Neural progenitor cell (in vitro differentiated cells): ENCODE data around the gene GMDS. TPM values are rescaled to one million over a fixed set of nuclear protein-coding genes. Genes with fewer than 3 reads are reported as not detected.

Source experiments
- DNase-seq: peaks from one replicate; pipeline ENCODE4 v3.0.0-alpha.2; 2016; ENCODE audit warnings: low spot score
- H2AFZ ChIP-seq: fragments of 200-600 bp; sonication (generic); replicated peaks from 2 replicates; pipeline ENCODE4 v1.6.1; 2016; ENCODE audit warnings: antibody characterized with exemption
- H3F3A ChIP-seq: fragments of 200-600 bp; sonication (generic); 2 replicates; pipeline ENCODE4 v1.6.1; 2016; ENCODE audit warnings: antibody characterized with exemption, low read depth
- H3K27ac ChIP-seq: fragments of 200-600 bp; sonication (generic); 2 replicates; pipeline ENCODE4 v1.5.1; 2016; ENCODE audit warnings: mild to moderate bottlenecking
- H3K27me3 ChIP-seq: fragments of 200-600 bp; sonication (generic); 2 replicates; pipeline ENCODE4 v1.6.1; 2016; ENCODE audit warnings: mild to moderate bottlenecking, moderate library complexity
- H3K36me3 ChIP-seq: fragments of 200-600 bp; sonication (generic); 2 replicates; pipeline ENCODE4 v1.5.1; 2016
- H3K4me1 ChIP-seq: fragments of 200-600 bp; sonication (generic); 2 replicates; pipeline ENCODE4 v1.6.1; 2016; ENCODE audit warnings: mixed run types
- H3K4me2 ChIP-seq: fragments of 200-600 bp; sonication (generic); 2 replicates; pipeline ENCODE4 v1.6.1; 2016
- H3K4me3 ChIP-seq: fragments of 200-600 bp; sonication (generic); 2 replicates; pipeline ENCODE4 v1.5.1; 2016
- H3K79me2 ChIP-seq: fragments of 200-600 bp; sonication (generic); 2 replicates; pipeline ENCODE4 v1.6.1; 2016; ENCODE audit warnings: low read depth
- H3K9ac ChIP-seq: fragments of 200-600 bp; sonication (generic); 2 replicates; pipeline ENCODE4 v1.6.1; 2016
- H3K9me3 ChIP-seq: fragments of 200-600 bp; sonication (generic); 2 replicates; pipeline ENCODE4 v1.5.1; 2016; ENCODE audit warnings: low read depth
- H4K20me1 ChIP-seq: fragments of 200-600 bp; sonication (generic); 2 replicates; pipeline ENCODE4 v1.6.1; 2016; ENCODE audit warnings: low read depth
- H3K27ac Mint-ChIP-seq: 3 replicates; pipeline ENCODE4 v1.8.0; 2021; ENCODE audit warnings: mixed read lengths
- H3K27me3 Mint-ChIP-seq: 2 replicates; pipeline ENCODE4 v1.8.0; 2022; ENCODE audit warnings: low read depth, mild to moderate bottlenecking, inconsistent platforms, moderate library complexity, mixed read lengths; ENCODE audit not compliant: insufficient read depth
- H3K36me3 Mint-ChIP-seq: 3 replicates; pipeline ENCODE4 v1.8.0; 2021; ENCODE audit warnings: mixed read lengths
- H3K4me1 Mint-ChIP-seq: 3 replicates; pipeline ENCODE4 v1.8.0; 2021; ENCODE audit warnings: mixed read lengths
- H3K4me3 Mint-ChIP-seq: 3 replicates; pipeline ENCODE4 v1.8.0; 2021; ENCODE audit warnings: mild to moderate bottlenecking, moderate library complexity, mixed read lengths
- H3K9me3 Mint-ChIP-seq: 3 replicates; pipeline ENCODE4 v1.8.0; 2020; ENCODE audit warnings: mixed read lengths
- EZH2 ChIP-seq: fragments of 200-600 bp; sonication (generic); IDR thresholded peaks from 2 replicates; pipeline ENCODE4 v1.6.1; 2017; ENCODE audit warnings: antibody characterized with exemption, mild to moderate bottlenecking, moderate library complexity
- EZH2phosphoT487 ChIP-seq: fragments of 200-600 bp; sonication (generic); IDR thresholded peaks from 2 replicates; pipeline ENCODE4 v1.6.1; 2017; ENCODE audit warnings: antibody characterized with exemption
- total RNA-seq: library from RNA; depleted of rRNA; stranded (reverse); fragments of >200 nt; gene quantifications from 2 replicates; pipeline ENCODE4 v1.2.3, GENCODE V29; 2015; ENCODE audit warnings: low replicate concordance
- TF ChIP-seq, protein P1 (sequence below): fragments of 200-600 bp; sonication (generic); IDR thresholded peaks from 2 replicates; pipeline ENCODE4 v1.5.1; 2017; ENCODE audit warnings: antibody characterized with exemption, mild to moderate bottlenecking

The GMDS gene
- total RNA-seq, 1 donor from 2014 or later, result 22.6 TPM

DNA sequence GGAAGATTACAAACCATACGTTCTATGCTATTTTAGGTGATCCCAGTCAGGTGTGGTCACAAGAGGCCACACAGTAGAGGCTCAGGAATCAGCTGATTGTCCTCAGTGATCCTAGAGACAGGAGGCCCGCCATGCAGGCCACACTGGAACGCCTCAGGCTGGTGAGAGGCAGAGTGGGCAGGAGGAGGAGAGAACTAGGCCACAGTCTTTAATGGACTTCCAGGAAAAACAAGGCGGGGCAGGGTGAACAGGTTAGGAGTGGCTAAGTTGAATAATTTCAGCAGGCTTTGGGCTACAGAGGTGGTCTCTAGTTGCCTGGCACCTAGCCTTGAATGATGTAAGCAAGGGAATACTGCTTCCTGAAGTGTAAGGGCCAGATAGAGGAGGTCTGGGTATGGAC, 101.2 kb downstream of the GMDS start:
- H3K27me3 ChIP-seq, result no peaks in the 10 kb centered on the region
- no peak overlapping the region for H3K4me2 ChIP-seq
- Mint-ChIP-seq H3K27ac (no peak overlapping the region), H3K27me3 (no peaks in the 10 kb centered on the region), H3K4me3 (no peak overlapping the region), H3K36me3 (no peaks in the 10 kb centered on the region), H3K9me3 (no peaks in the 10 kb centered on the region), H3K4me1 (no peaks in the 10 kb centered on the region)
- no peak overlapping the region for H3K4me3 ChIP-seq
- H4K20me1 ChIP-seq, result no peaks in the 10 kb centered on the region
- H3K9me3 ChIP-seq, result no peaks in the 10 kb centered on the region
- H3K4me1 ChIP-seq, result no peaks in the 10 kb centered on the region
- TF ChIP-seq EZH2, result no peak
- TF ChIP-seq EZH2phosphoT487, result no peak
- TF ChIP-seq, protein P1, sequence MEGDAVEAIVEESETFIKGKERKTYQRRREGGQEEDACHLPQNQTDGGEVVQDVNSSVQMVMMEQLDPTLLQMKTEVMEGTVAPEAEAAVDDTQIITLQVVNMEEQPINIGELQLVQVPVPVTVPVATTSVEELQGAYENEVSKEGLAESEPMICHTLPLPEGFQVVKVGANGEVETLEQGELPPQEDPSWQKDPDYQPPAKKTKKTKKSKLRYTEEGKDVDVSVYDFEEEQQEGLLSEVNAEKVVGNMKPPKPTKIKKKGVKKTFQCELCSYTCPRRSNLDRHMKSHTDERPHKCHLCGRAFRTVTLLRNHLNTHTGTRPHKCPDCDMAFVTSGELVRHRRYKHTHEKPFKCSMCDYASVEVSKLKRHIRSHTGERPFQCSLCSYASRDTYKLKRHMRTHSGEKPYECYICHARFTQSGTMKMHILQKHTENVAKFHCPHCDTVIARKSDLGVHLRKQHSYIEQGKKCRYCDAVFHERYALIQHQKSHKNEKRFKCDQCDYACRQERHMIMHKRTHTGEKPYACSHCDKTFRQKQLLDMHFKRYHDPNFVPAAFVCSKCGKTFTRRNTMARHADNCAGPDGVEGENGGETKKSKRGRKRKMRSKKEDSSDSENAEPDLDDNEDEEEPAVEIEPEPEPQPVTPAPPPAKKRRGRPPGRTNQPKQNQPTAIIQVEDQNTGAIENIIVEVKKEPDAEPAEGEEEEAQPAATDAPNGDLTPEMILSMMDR, result no peak
- H2AFZ ChIP-seq, result no peak overlapping the region
- no peaks in the 10 kb centered on the region for H3K79me2 ChIP-seq
- H3K27ac ChIP-seq, result no peak overlapping the region
- H3K9ac ChIP-seq, result no peak overlapping the region
- DNase-seq, result no peak
- no peaks in the 10 kb centered on the region for H3K36me3 ChIP-seq
- H3F3A ChIP-seq, result no peaks in the 10 kb centered on the region

DNA sequence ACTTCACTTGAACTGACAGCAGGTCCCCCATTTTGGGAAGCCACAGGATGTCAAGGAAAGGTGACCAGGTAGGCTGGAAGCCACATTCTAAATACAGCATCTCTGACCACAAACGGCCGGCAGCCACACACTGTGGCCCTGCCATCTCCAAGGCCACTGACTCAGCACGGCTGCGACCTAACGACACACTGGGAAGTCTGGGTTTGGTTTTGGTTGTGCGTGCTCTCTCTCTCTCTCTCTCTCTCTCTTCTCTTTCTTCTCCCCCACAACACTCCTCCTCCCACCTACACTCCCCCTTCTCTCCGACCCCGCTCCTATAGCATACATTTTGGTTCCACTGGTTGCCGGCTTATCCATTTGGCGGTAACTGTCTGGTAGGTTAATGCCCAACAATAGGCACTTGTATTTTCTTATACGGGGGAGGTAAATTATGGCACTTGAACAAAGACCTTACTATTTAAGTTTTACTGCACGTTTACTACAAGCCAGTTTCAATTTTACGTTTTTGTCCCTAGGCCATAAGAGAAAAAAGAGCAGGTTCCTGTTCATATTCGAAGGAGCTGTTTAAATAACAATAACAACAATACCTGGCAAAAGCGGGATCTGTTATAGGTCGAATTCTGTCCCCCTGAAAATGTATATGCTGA, 103.6 kb downstream of the GMDS start:
- Histone ChIP-seq H3K4me1 (no peaks in the 10 kb centered on the region), H3K36me3 (no peaks in the 10 kb centered on the region), H3K27ac (no peak overlapping the region), H3K79me2 (no peaks in the 10 kb centered on the region), H2AFZ (no peak overlapping the region), H4K20me1 (no peaks in the 10 kb centered on the region), H3K4me2 (no peak overlapping the region), H3K9me3 (no peaks in the 10 kb centered on the region), H3K27me3 (no peaks in the 10 kb centered on the region), H3K9ac (no peak overlapping the region), H3K4me3 (no peak overlapping the region), H3F3A (no peaks in the 10 kb centered on the region)
- H3K27ac Mint-ChIP-seq, result no peak overlapping the region
- TF ChIP-seq, protein P1, result no peak
- TF ChIP-seq EZH2phosphoT487 (no peak), EZH2 (no peak)
- no peaks in the 10 kb centered on the region for H3K4me1 Mint-ChIP-seq
- DNase-seq, result no peak
- H3K9me3 Mint-ChIP-seq, result no peaks in the 10 kb centered on the region
- no peaks in the 10 kb centered on the region for H3K27me3 Mint-ChIP-seq
- no peaks in the 10 kb centered on the region for H3K36me3 Mint-ChIP-seq
- no peak overlapping the region for H3K4me3 Mint-ChIP-seq

DNA sequence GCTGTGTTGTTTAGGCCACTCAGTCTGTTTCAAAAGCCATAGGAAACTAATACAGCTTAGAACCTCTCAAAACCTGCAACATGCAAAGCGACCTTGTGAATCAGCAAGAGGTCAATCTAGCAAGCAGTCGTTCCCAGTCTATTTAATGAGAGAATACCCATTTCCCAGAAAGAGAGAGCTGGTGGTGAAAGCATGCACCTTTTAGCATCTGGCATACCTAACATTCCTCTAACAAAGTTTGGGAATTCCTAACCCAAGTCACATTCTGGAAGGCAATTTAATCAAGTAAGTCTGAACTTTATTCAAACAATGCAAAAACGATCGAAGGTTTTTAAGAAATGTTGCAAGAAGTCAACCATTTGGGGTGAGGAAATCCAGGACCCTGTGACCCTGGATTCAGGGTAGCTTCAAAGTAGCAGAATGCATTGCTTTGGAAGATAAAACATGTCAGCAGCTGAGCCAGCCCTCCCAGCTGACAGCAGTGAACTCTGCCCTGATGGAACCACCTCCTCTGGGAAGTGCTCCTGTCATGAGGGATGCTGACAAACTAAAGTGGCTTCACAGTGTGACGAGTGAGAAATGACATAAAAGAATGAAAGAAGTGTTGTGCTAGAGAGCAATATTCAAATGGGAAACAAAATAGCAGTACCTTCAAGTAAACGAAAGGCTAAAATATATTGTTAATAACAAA, 104.8 kb downstream of the GMDS start:
- H2AFZ ChIP-seq, result no peak overlapping the region
- H3K36me3 ChIP-seq, result no peaks in the 10 kb centered on the region
- no peak overlapping the region for H3K4me3 Mint-ChIP-seq
- no peaks in the 10 kb centered on the region for H3K4me1 ChIP-seq
- no peaks in the 10 kb centered on the region for H3K9me3 ChIP-seq
- no peak overlapping the region for H3K27ac Mint-ChIP-seq
- no peaks in the 10 kb centered on the region for H3K4me1 Mint-ChIP-seq
- H3K9me3 Mint-ChIP-seq, result no peaks in the 10 kb centered on the region
- H3K4me3 ChIP-seq, result no peak overlapping the region
- TF ChIP-seq, protein P1, result no peak
- TF ChIP-seq EZH2 (no peak), EZH2phosphoT487 (no peak)
- H3K27ac ChIP-seq, result no peak overlapping the region
- no peak overlapping the region for H3K4me2 ChIP-seq
- H3F3A ChIP-seq, result no peaks in the 10 kb centered on the region
- no peaks in the 10 kb centered on the region for H3K36me3 Mint-ChIP-seq
- H3K79me2 ChIP-seq, result no peaks in the 10 kb centered on the region
- H3K27me3 ChIP-seq, result no peaks in the 10 kb centered on the region
- H4K20me1 ChIP-seq, result no peaks in the 10 kb centered on the region
- no peaks in the 10 kb centered on the region for H3K27me3 Mint-ChIP-seq
- no peak for DNase-seq
- no peak overlapping the region for H3K9ac ChIP-seq
